ENCODE measurements around the gene KCND2. TPM values are rescaled to one million over a fixed set of nuclear protein-coding genes. Genes with fewer than 3 reads are reported as not detected.

Gene KCND2
- total and polyA plus RNA-seq, 11 donors = 0.04 to 0.41 (median 0.16) TPM; not detected in 4

- no peak for TF ChIP-seq POLR2A (IDR thresholded peaks at IDR 0.05)
- TF ChIP-seq, protein P1, sequence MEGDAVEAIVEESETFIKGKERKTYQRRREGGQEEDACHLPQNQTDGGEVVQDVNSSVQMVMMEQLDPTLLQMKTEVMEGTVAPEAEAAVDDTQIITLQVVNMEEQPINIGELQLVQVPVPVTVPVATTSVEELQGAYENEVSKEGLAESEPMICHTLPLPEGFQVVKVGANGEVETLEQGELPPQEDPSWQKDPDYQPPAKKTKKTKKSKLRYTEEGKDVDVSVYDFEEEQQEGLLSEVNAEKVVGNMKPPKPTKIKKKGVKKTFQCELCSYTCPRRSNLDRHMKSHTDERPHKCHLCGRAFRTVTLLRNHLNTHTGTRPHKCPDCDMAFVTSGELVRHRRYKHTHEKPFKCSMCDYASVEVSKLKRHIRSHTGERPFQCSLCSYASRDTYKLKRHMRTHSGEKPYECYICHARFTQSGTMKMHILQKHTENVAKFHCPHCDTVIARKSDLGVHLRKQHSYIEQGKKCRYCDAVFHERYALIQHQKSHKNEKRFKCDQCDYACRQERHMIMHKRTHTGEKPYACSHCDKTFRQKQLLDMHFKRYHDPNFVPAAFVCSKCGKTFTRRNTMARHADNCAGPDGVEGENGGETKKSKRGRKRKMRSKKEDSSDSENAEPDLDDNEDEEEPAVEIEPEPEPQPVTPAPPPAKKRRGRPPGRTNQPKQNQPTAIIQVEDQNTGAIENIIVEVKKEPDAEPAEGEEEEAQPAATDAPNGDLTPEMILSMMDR (IDR thresholded peaks at IDR 0.05) = no peak
- Histone ChIP-seq H3K9me3 (no peaks in the 10 kb centered on the region), H3K27me3 (no peaks in the 10 kb centered on the region), H3K27ac (no peak overlapping the region), H3K4me1 (no peaks in the 10 kb centered on the region), H3K4me3 (no peak overlapping the region), H3K36me3 (no peaks in the 10 kb centered on the region)
- 73 to 88% (median 81%) methylated on average over 1 of the region's 1 CpG for WGBS, 4 donors
- ATAC-seq = no peak
- intact Hi-C loops (cut with DNase I) = no loop called here
- DNase-seq = no peak
Measured at GRCh38 chr7:120327054-120327453, 54.1 kb downstream of the KCND2 start.

- no peaks in the 10 kb centered on the region for H3K4me1 ChIP-seq
- H3K4me3 ChIP-seq = no peak overlapping the region
- no peak overlapping the region for H3K27ac ChIP-seq
- H3K36me3 ChIP-seq = no peaks in the 10 kb centered on the region
- DNase-seq = no peak
- intact Hi-C loops (cut with DNase I) = no loop called here
- H3K27me3 ChIP-seq = no peaks in the 10 kb centered on the region
- no peaks in the 10 kb centered on the region for H3K9me3 ChIP-seq
- ATAC-seq = no peak
- TF ChIP-seq, protein P1 (IDR thresholded peaks at IDR 0.05) = no peak
- no peak for TF ChIP-seq POLR2A (IDR thresholded peaks at IDR 0.05)
- WGBS, 4 donors = 77 to 90% (median 84%) methylated on average over 2 of the region's 2 CpGs
Measured at GRCh38 chr7:120332433-120332832, 59.5 kb downstream of the KCND2 start.

DNA sequence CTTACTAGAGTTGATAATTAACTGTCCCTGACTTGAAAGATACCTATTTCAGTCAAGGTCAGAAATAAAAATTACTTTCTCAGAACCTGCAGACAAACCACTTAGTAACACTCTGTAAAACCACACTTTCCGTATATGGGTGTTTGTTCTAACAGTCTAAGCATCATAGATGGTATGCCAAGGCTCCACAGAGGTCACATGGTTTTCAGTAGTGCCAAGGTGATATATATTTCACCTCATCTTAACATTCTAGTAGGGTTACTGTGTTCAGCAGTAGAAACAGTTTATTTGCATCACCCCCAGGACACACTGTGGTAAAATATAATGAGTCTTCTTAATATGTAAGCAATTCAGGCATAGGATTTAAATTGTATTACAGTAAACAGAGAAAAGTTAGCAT is 61.5 kb downstream of the KCND2 start:
- WGBS, 4 donors = 73 to 90% (median 78%) methylated on average over 1 of the region's 1 CpG
- no peak for TF ChIP-seq POLR2A (IDR thresholded peaks at IDR 0.05)
- TF ChIP-seq, protein P1 (IDR thresholded peaks at IDR 0.05) = no peak
- H3K27ac ChIP-seq = no peak overlapping the region
- no peaks in the 10 kb centered on the region for H3K4me1 ChIP-seq
- ATAC-seq (no peak), DNase-seq (no peak)
- intact Hi-C loops (cut with DNase I) = no loop called here
- no peak overlapping the region for H3K4me3 ChIP-seq
- H3K27me3 ChIP-seq = no peaks in the 10 kb centered on the region
- H3K36me3 ChIP-seq = no peaks in the 10 kb centered on the region
- H3K9me3 ChIP-seq = no peaks in the 10 kb centered on the region

GRCh38 chr7:120337308-120337907 is 64.4 kb downstream of the KCND2 start:
- Histone ChIP-seq H3K27ac (no peak overlapping the region), H3K4me3 (no peak overlapping the region), H3K27me3 (no peaks in the 10 kb centered on the region), H3K4me1 (no peaks in the 10 kb centered on the region), H3K36me3 (no peaks in the 10 kb centered on the region), H3K9me3 (no peaks in the 10 kb centered on the region)
- WGBS, 4 donors = 16 to 30% (median 28%) methylated on average over 1 of the region's 1 CpG
- intact Hi-C loops (cut with DNase I) = no loop called here
- DNase-seq (no peak), ATAC-seq (no peak)
- TF ChIP-seq POLR2A (IDR thresholded peaks at IDR 0.05) = no peak
- TF ChIP-seq, protein P1 (IDR thresholded peaks at IDR 0.05) = peak in 8 of 12 donors; percentile 13 to 39 (median 31)
